Measurements from ENCODE around the gene C10orf105.

The C10orf105 gene

DNA sequence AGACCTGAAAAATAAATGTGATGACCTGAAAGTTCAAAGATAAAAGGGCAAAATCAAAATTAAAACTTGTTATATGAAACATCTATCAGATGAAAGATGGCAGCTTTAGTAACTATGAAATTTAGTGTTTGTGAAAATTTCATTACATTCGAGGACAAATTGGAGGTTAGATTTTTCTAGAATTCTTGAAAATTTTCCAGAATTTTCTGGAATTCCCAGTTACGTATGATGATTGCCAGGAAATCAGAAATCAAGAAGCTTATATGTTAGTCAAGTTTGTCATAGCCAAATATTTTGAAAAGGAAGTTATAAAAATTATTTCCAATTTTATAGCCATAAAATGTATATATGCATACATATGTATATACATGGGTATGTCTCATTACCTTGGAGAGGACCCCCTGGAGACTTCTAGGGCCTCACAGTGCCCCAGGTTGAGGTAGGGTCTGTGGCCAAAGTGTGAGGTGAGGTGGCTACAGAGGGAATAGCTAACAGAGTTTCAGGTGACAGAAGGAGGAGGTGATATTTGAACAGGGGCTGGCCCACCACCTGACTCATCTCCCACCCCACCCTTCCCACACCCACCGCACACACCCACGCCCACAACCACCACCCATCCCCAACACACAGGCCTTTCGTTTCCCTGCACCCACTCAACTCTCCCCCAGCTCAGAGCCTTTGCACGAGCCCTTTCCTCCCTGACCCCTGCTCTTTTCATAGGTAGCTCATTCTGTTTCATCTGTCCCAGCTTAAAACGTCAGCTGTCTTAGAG lies 21.5 kb downstream of the C10orf105 start:
- Mint-ChIP-seq H3K9me3 (no peaks in the 10 kb centered on the region), H3K27ac (no peak overlapping the region), H3K36me3 (no peaks in the 10 kb centered on the region), H3K4me3 (peak overlapping the region in 1 of 2 donors; percentile 30), H3K4me1 (peaks cover 33 to 53% of the 10 kb centered on the region in 2 donors), H3K27me3 (peaks cover 6 to 15% of the 10 kb centered on the region in 2 donors)
- DNase-seq, result no peak
- no peak for ATAC-seq (replicated peaks)

DNA sequence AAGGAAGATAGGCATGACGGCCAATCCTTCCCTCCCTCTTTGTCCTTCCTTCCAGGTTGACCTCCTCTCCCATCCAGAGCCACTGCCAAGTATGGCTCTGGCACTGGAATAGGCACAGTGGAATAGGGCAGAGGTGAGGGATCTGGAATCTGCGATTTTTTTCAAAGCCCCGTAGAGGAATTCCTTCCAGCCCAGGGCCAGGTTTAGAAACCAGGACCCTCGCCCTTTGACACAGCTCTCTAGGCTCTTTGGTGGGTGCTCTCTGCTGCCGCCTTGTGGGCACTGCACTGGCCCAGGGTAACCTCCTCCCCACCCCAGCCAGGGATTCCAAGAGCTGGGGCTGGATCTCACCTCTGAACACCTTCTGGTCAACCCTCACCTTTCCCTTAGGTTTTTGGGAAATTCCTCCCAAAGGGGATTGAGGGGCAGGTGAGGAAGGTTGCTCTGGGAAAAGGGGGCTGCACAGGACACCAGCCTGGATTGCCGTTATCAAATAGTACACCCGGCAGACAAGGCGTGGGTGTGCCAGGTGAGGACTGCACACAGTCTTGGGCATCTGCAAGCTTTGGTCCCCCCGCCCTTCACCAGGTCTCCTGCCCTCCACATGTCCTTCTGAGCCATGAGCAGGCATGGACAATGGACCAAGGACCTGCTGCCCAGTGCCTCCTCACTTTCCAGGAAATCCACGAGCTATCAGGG lies 22.8 kb downstream of the C10orf105 start:
- H3K27ac Mint-ChIP-seq, result no peak overlapping the region

DNA sequence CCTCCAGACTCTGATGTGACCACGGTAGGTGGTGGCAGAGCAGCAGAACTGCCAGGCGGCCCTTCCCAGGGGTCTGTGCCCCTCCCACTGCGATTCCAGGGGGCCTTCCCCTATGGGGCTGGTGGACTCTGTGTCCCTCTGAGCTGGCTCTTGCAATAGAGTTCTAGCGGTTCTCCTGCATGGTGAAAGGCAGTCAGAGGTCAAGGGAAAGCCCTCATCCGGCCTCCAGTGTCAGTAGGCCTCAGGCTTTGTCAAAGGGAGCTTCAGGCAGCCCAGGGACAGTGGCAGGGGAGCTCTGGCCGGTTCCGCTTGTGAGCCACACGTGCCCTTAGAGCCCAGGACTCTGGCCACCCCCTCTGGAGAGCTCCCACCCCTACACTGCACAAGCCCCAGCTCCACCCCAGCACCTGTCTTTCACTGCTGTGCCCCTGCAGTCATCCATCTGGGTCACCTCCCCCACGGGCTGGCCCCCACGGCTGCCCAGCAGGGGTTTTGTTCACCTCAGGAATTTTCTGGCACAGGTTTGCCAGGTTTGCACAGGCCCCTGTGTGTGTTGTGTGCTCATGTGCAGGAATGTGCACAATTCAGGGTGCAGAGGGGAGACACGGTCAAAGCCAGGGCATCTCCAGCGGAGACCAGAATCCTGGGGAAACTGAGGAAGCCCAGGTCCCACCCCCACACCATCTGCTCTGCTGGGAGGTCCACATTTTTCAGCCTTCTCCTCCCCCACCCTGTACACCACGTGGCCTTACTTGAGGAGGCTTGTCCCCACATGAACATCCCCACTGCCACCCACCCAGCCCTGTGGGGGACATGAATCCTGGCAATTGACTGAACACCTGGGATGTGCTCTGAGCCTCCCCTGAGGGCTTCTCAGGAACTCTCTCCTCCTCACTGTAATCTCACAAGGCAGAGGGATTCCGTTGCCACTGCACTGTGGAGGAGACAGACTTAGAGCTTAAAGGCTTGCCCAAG lies 23.8 kb downstream of the C10orf105 start:
- DNase-seq (no peak), ATAC-seq (replicated peaks) (no peak)
- H3K4me1 Mint-ChIP-seq, result peaks cover 32 to 53% of the 10 kb centered on the region in 2 donors
- H3K27ac Mint-ChIP-seq, result peak overlapping the region; percentile 20
- peaks cover 0 to 4% of the 10 kb centered on the region in 2 donors for H3K9me3 Mint-ChIP-seq
- no peak overlapping the region for H3K4me3 Mint-ChIP-seq
- no peaks in the 10 kb centered on the region for H3K36me3 Mint-ChIP-seq
- no peaks in the 10 kb centered on the region for H3K27me3 Mint-ChIP-seq

More for the DNA sequence above, 22.8 kb downstream of the C10orf105 start:
- Mint-ChIP-seq H3K4me1 (peaks cover 32 to 53% of the 10 kb centered on the region in 2 donors), H3K9me3 (peaks cover 0 to 2% of the 10 kb centered on the region in 2 donors), H3K36me3 (no peaks in the 10 kb centered on the region), H3K4me3 (no peak overlapping the region), H3K27me3 (peaks cover 0 to 4% of the 10 kb centered on the region in 2 donors)
- DNase-seq, result peak; percentile 35
- peak; percentile 20 to 35 for ATAC-seq (replicated peaks)

DNA sequence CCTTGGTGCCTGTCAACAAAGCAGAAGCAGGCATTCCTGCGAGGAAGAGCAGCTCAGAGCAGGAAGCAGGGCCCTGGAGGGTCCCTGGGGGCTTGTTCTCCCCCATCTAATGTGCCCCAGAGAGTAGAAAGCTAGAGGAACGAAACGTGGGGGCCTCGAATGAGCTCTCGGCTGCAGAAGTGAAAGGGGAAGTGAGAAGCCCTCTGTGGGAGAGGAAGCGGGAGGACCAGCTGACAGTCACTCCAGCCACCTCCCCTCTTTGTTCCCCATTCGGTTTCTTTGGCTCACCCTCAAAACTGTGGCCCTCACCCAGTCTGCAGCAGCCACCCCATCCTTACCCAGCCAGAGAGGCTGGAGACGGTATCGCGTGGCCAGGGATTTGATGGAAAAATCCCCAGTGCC lies 25.0 kb downstream of the C10orf105 start:
- H3K9me3 Mint-ChIP-seq, result peaks cover 0 to 4% of the 10 kb centered on the region in 2 donors
- no peak overlapping the region for H3K27ac Mint-ChIP-seq
- H3K27me3 Mint-ChIP-seq, result no peaks in the 10 kb centered on the region
- peak overlapping the region in 1 of 2 donors; percentile 11 for H3K4me3 Mint-ChIP-seq
- DNase-seq (peak; percentile 85), ATAC-seq (replicated peaks) (peak; percentile 93 to 96)
- H3K36me3 Mint-ChIP-seq, result no peaks in the 10 kb centered on the region
- H3K4me1 Mint-ChIP-seq, result peaks cover 32 to 53% of the 10 kb centered on the region in 2 donors

DNA sequence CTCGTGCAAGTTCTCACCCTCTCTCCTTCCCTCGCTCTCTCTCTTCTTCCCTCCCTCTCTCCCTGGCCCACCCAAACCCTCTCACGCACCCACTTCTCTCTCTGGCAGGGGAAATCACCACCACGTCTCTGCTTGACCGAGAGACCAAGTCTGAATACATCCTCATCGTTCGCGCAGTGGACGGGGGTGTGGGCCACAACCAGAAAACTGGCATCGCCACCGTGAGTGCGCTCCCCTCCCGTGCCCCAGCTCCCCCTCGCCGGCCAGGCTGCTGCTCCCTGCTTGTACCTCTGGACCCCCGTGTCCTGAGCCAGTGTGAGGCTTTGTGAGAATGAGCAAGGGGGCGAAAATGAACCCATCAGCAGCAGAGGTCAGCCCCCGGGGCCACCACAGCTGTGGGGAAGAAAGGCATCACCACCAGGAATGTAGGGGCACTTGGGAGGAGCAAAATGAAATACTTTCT lies 25.5 kb downstream of the C10orf105 start:
- Mint-ChIP-seq H3K9me3 (peaks cover 0 to 4% of the 10 kb centered on the region in 2 donors), H3K27ac (peak overlapping the region; percentile 82), H3K27me3 (no peaks in the 10 kb centered on the region), H3K36me3 (no peaks in the 10 kb centered on the region), H3K4me1 (peaks cover 32 to 53% of the 10 kb centered on the region in 2 donors), H3K4me3 (peak overlapping the region; percentile 11 to 29)
- ATAC-seq (replicated peaks) (peak; percentile 28 to 38), DNase-seq (peak; percentile 31)

DNA sequence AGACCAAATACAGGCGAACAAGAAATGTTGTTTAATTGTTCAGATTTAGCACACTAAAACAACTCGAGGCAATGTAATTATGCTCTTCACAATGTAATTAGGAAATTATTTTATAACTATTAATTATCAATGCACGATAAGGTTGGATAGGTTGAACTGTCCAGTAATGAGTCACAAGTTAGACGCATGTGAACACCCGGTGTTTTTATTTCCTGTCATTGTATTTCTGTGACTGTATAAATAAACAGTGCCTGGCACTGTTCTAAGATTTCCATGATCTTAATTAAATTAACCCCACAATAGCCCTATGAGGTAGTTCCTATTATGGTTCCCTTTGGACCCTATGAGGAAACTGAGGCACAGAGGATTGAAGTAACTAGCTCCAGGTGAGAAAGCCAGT lies 26.2 kb downstream of the C10orf105 start:
- DNase-seq, result no peak
- peaks cover 29 to 49% of the 10 kb centered on the region in 2 donors for H3K4me1 Mint-ChIP-seq
- peaks cover 0 to under 1% of the 10 kb centered on the region in 2 donors for H3K36me3 Mint-ChIP-seq
- H3K4me3 Mint-ChIP-seq, result no peak overlapping the region
- no peaks in the 10 kb centered on the region for H3K27me3 Mint-ChIP-seq
- ATAC-seq (replicated peaks), result no peak
- peaks cover under 1 to 4% of the 10 kb centered on the region in 2 donors for H3K9me3 Mint-ChIP-seq
- peak overlapping the region; percentile 82 for H3K27ac Mint-ChIP-seq

DNA sequence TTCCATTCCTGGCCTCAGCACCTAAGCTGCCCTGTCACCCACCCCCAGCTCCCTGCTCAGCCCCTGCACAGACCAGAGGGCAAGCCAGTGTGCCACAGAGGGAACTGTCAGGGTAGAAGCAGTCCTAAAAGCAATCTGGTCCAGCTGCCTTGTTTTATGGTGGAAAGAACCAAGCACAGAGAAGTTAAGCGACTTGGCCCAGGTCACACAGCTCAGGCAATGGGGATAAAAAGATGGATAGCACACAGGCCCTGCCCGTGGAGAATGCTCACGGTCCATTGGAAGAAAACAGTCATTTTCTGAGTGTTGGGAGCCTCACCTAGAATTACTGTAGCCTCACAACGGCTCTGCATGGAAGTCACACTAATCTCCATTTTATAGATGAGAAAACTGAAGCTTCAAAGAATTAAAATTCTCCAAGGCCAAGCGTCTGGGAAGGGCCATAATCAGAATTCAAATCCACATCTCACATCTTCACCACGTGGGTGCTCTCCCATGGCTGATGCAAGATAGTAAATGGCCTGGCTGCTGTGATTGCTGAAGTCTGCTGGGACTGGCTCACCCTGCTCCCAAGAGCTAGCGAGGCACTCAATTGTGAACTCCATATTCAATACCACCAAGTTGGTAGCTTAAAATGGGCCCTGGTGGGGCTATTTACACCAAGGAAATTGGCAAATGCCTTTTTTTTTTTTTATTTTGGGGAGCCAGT lies 26.8 kb downstream of the C10orf105 start:
- peaks cover 31 to 49% of the 10 kb centered on the region in 2 donors for H3K4me1 Mint-ChIP-seq
- no peak for DNase-seq
- H3K27me3 Mint-ChIP-seq, result no peaks in the 10 kb centered on the region
- no peak for ATAC-seq (replicated peaks)
- H3K9me3 Mint-ChIP-seq, result peaks cover 5 to 8% of the 10 kb centered on the region in 2 donors
- peaks cover 3 to 5% of the 10 kb centered on the region in 2 donors for H3K36me3 Mint-ChIP-seq
- H3K4me3 Mint-ChIP-seq, result no peak overlapping the region
- H3K27ac Mint-ChIP-seq, result no peak overlapping the region

DNA sequence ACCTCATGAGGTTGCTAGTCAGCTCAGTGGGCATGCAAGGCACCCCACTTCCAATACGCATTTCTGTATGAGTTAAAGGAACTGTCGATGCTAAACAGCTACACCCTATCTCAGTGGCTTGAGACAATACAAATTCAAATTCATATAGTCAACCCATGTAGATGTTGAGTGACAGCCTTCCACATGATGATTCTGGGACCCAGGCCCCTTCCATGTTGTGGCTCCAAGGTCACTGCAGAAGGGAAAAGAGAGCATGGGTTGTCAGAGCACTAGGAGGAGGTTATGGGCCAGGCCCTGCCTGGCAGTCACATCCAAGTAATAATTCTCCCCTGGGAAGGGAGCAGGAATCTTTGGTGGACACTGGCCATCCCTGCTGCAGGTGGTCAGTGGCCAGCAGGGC lies 28.2 kb downstream of the C10orf105 start:
- H3K4me3 Mint-ChIP-seq, result no peak overlapping the region
- ATAC-seq (replicated peaks) (no peak), DNase-seq (no peak)
- peaks cover 5 to 8% of the 10 kb centered on the region in 2 donors for H3K9me3 Mint-ChIP-seq
- peaks cover 3 to 5% of the 10 kb centered on the region in 2 donors for H3K36me3 Mint-ChIP-seq
- H3K27ac Mint-ChIP-seq, result no peak overlapping the region
- H3K4me1 Mint-ChIP-seq, result peaks cover 26 to 35% of the 10 kb centered on the region in 2 donors
- H3K27me3 Mint-ChIP-seq, result peaks cover 0 to 4% of the 10 kb centered on the region in 2 donors

DNA sequence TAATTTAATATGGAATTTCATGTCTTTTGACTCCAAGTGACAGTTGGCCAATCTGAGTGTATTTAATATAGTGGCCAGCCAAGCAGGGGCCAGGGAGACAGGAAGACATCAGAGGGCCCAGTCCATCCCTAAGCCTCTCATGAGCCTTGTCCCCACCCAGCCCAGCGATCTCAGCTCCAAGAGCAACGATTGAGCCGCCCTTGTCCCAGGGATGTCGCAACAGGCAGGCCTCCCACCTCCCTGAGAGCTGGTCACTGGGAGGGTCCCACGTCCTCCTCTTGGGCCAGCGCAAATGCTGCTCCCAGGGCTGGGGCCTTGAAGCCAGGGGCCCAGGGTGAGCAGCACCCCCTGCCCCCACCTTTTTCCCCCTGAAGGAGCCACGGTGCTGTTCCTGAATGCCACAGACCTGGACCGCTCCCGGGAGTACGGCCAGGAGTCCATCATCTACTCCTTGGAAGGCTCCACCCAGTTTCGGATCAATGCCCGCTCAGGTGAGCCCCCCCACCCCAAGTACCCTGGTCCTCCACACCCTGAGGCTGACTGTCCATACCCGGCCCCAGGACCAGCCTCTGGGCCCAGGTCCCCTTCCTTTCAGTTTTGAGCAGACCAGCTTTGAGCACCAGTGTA lies 29.4 kb downstream of the C10orf105 start:
- no peak overlapping the region for H3K27ac Mint-ChIP-seq
- H3K27me3 Mint-ChIP-seq, result peaks cover 0 to 14% of the 10 kb centered on the region in 2 donors

DNA sequence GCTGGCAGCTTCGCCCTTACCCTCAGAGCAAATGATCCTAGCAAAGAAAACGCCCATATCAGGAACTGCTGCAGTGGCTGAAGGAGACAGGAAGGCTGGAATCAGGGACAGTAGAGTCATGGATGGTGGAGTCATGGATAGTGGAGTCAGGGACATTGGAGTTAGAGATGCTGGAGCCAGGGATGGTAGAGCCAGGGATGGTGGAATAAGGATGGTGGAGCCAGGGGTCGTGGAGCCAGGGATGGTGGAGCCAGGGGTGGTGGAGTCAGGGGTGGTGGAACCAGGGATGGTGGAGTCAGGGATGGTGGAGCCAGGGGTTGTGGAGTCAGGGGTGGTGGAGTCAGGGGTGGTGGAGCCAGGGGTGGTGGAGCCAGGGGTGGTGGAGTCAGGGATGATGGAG lies 31.3 kb downstream of the C10orf105 start:
- Mint-ChIP-seq H3K36me3 (peaks cover 3 to 5% of the 10 kb centered on the region in 2 donors), H3K27ac (peak overlapping the region; percentile 96), H3K4me3 (peak overlapping the region in 1 of 2 donors; percentile 71), H3K9me3 (peaks cover 5 to 8% of the 10 kb centered on the region in 2 donors), H3K4me1 (peaks cover 12 to 13% of the 10 kb centered on the region in 2 donors), H3K27me3 (peaks cover 0 to 14% of the 10 kb centered on the region in 2 donors)
- DNase-seq (no peak), ATAC-seq (replicated peaks) (no peak)

More for the DNA sequence above, 29.4 kb downstream of the C10orf105 start:
- DNase-seq (no peak), ATAC-seq (replicated peaks) (no peak)
- Mint-ChIP-seq H3K4me1 (peaks cover 18 to 23% of the 10 kb centered on the region in 2 donors), H3K36me3 (peaks cover 3 to 5% of the 10 kb centered on the region in 2 donors), H3K4me3 (no peak overlapping the region), H3K9me3 (peaks cover 5 to 8% of the 10 kb centered on the region in 2 donors)

DNA sequence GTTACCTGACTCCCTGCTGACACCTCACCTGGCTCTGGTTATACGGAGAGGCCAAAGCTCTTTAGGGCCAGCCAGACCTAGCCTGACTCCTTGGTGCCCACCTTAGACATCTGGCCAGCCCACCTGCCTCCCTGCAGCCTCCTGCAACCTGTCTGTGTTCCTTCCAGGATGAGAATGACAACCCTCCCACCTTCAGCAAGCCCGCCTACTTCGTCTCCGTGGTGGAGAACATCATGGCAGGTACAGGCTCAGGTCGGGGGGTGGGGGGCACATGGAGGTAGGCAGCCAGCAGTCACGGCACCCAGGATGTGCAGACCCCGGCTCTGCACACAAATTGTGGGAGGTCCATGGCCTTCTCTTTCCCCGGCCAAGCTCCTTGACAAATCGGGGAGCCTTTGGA lies 32.1 kb downstream of the C10orf105 start:
- Mint-ChIP-seq H3K9me3 (peaks cover 5 to 8% of the 10 kb centered on the region in 2 donors), H3K4me3 (no peak overlapping the region), H3K27ac (no peak overlapping the region), H3K4me1 (peaks cover 12 to 13% of the 10 kb centered on the region in 2 donors), H3K27me3 (peaks cover 0 to 20% of the 10 kb centered on the region in 2 donors), H3K36me3 (peaks cover 3 to 5% of the 10 kb centered on the region in 2 donors)
- DNase-seq (no peak), ATAC-seq (replicated peaks) (no peak)

DNA sequence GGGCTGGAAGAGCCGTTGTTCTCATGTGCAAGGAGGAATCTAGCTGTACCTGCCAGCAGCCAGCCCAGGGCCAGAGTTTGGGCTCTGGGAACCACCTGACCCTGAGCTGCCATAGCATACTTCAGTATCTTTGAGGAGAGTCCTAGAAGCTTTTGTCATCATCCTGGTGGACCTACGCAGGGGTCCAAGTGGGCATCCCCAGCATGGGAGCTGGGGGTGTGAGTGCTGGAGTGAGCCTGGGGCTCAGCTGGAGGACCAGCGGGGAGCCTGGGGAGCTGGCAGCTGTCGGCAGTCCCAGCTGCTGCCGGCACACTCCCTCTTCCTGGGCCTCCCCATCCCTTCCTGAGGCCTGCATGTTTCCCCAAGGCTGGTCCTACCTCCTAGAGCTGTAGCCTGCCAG lies 32.5 kb downstream of the C10orf105 start:
- H3K4me1 Mint-ChIP-seq, result peaks cover 12 to 13% of the 10 kb centered on the region in 2 donors
- peaks cover 3 to 5% of the 10 kb centered on the region in 2 donors for H3K36me3 Mint-ChIP-seq
- DNase-seq (no peak), ATAC-seq (replicated peaks) (no peak)
- no peak overlapping the region for H3K4me3 Mint-ChIP-seq
- peaks cover 0 to 20% of the 10 kb centered on the region in 2 donors for H3K27me3 Mint-ChIP-seq
- H3K9me3 Mint-ChIP-seq, result peaks cover 5 to 8% of the 10 kb centered on the region in 2 donors
- no peak overlapping the region for H3K27ac Mint-ChIP-seq

All from stimulated activated naive B cell treated with anti-CD40 and anti-IgM and Interleukin-4, amounts not matched to agents 10 μg/mL and 1 μg/mL and 100 μg/mL, for 72 hours (primary cell).